Fibroblast of skin of right quadriceps (primary cell): ENCODE results near the gene RTP2.

Source experiments
- DNase-seq: peaks from one replicate; pipeline ENCODE4 v3.0.0-alpha.2; 2013

Gene RTP2

DNA sequence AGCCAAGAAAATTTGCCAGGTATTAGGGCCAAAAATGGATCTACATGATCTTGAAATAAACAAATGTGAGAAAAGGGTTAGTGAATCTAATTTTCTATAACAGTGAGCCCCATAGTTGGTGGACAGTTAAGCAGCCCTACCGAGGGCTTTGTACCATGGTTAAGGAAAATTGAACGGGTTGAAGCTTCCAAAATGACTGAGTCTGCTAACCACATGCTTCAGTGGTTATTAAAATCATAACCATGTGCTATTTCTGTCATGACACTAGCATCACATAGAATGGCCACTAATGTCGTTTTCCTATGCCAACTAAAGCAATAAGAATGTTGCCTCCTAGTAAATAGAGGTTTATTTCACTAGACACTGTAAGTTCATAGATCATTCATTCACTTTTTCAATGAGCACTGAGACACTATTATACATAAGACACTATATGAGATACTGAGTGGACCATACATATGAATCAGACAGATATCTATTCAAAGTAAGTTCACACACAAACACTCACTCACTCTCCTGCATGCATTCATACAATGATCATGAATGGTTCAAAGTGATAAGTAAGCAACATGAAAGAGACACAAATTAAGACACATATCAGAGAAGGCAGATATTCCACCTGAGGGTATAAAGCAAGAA, 36.5 kb downstream of the RTP2 start:
- no peak for DNase-seq

DNA sequence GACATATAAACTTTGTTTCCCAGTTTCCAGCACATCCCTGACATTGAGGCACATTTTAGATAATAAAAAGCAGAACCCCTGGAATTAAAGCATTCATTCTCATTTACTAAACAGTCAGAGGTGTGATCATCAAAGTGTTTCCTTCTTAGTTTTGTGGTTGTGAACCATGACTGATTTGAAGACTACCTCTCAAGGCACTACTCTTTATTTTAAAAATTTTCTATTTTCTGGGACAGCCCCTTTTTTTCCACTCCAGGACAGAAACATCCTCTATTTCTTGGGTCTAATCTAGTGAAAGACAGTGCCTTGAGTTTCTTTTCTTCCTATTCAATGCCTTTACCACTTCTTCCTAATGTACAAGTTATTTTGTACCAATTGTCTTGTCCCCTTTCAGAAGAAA, 37.3 kb downstream of the RTP2 start:
- no peak for DNase-seq

DNA sequence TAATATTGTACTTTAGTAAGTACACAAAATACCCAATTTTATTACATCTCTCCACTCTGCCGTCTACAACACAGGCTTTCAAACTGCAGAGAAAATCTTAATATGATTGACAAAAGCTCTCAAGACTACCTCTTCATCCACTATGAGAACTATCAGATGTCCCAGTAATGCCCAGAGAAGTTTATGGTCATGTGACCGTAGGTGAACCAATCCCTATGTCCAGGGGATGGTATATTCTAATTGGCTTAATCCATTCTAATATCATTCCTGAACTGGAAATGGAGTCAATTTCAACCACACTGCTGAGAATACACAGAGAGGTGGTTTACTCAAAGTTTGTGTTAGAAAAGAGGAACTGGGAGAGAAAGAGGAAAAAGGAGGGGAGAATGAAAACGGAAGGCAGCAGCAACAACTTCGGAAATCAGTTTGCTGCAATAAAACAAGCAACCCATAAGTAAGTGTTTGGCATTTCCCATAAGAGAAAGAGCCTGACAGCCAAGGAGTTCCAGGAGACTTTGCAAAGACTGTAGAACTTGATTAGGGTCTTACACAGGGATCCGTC, 39.4 kb downstream of the RTP2 start:
- no peak for DNase-seq

DNA sequence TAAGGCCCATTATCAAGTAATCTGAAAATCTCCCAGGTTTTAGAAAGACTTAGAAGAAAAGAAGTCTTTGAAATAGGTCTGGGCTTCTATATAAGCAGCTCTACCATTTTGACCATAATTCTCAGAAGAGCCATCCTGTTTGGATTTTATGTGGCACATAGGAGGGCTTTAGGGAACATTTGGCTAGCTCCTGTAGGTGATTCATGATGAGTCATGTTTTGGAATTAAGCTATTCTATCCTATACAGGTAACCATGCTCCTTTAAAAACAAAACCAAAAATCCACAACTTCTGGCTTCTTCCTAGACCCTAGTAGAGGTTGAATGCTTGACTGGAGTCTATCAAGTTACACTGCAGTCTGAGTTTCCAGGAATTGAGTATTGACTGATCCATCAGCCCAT, 41.1 kb downstream of the RTP2 start:
- no peak for DNase-seq

DNA sequence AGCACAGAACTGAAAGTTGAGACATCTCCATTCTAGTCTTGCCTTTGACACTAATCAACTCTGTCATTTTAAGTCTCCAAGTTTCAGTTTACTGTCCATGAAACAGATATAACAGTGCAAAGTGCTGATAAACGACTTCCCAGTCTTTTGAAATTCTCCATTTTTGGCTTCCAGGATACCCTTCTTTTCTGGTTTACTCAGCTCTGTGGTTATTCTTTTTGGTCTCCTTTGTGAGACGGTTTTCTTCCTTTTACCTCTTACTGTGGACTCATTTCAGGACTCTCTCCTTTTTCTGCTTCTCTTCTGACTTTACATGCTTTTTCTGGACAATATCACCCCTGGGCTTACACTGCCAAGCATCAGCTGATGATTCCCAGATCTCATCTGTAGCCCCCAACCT, 51.1 kb downstream of the RTP2 start:
- DNase-seq, result no peak
